HG03469 (cell line): ENCODE data around the gene TTK.
"Not testable (repeated sequence)": the region's sequence is repeated elsewhere in the genome, so short reads cannot be mapped to it uniquely, and the experiment has no call there.

Experiments used
- ATAC-seq: cut with Tn5 transposase; IDR thresholded peaks from one replicate; pipeline ENCODE4 v1.9.1; 2021; ENCODE audit warnings: mild to moderate bottlenecking, moderate library complexity, moderate number of reproducible peaks; ENCODE audit not compliant: unreplicated experiment

The TTK gene

GRCh38 chr6:80021131-80021530 lies 16.7 kb downstream of the TTK start:
- ATAC-seq = no peak

DNA sequence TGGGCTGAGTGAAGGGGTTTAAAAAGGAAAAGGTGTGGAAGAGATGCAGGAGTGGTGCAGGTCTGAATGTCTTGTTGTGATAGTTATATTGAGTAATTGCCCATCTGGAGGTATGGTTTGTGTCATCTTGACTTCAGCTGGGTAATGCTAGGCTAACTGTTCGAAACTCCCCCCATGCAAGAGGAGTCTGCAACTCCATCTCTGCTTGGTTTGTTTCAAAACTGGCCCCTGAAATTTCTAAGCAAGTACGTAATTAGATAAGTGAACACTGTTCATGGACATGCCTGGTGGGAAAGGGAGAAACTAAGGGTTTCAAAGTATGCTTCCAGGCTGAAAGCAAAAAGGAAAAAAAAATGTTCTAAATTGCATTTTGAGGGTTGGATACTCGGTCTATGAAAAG lies 17.1 kb downstream of the TTK start:
- ATAC-seq = no peak

GRCh38 chr6:80022803-80023202 lies 18.4 kb downstream of the TTK start:
- no peak for ATAC-seq

DNA sequence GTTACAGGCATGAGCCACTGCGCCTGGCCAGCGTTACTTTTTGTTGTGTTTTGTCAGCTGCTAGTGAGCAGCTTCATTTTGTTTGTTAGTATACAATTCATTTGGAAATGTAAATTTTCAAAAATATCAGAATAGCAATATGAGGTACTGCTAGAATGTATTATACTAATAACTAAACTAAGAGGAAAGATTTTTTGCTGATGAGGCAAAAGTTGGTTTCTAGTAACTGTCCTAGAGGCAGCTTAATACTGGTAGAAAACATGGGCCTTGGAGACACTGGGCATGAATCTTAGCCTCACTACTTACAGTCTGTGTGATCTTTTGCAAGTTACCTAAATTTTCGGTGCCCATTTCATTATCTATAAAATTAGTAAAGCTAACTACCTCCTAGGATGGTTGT lies 24.1 kb downstream of the TTK start:
- no peak for ATAC-seq

DNA sequence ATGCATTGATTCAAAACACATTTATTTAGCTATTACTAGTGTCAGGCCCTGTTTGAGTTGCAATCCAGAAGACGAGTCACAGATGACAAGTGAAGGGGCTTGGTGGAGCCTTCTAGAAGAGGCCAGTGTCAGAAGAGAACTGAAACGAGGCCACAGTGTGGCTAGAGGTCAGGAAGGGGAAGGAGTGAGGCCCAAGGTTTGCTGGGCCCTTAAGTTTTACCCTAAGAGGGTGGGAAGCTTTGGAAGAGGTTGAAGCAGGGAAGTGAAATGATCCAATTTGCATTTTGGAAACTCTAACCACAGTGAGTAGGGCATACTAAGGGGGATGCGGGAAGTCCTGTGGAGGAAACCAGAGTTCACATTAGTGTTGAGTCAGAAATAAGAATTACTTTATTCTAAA lies 25.0 kb downstream of the TTK start:
- ATAC-seq = peak; percentile 67

- not testable (repeated sequence) for ATAC-seq
Measured at GRCh38 chr6:80048220-80048619, 43.8 kb downstream of the TTK start.

GRCh38 chr6:80060774-80061173 lies 56.3 kb downstream of the TTK start:
- ATAC-seq = no peak

DNA sequence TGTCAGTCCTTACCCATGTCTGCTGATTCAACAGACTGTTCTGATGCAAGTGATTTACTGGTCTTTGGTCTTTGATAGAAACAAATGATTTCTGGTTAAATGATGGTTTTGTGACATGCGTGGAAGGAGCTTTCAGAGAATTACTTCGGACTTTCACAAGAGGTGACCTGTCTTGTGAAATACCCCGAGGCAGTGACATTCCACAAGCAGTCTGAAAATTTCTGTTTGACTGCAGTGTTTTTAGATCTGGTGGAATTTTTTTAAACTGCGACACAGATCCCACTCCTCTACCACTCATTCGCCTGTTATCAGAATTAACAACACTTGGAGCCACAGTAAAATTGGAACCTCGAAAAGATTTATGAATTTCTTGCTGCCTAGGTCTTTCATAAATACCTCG lies 63.7 kb downstream of the TTK start:
- not testable (repeated sequence) for ATAC-seq

- ATAC-seq = not testable (repeated sequence)
Measured at GRCh38 chr6:80070431-80070830, 66.0 kb downstream of the TTK start.

DNA sequence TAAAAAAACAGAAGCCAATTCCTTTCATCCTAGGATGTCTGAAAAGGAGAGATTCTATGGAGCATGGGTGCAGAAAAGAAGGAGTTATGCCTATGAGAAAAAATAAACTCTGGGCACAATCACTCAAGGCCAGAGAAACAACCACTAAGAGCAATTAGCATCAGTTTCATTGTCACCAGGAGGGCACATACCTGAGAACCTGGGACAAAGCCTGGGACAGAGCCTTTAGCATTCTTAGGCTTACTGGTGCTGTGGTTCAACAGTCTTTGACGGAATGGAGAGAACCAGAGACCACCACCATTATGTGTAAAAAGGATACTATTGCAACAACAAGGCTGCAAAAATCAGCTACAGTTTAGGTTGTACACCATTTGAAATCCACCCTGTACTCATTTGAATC lies 72.6 kb downstream of the TTK start:
- ATAC-seq = no peak

DNA sequence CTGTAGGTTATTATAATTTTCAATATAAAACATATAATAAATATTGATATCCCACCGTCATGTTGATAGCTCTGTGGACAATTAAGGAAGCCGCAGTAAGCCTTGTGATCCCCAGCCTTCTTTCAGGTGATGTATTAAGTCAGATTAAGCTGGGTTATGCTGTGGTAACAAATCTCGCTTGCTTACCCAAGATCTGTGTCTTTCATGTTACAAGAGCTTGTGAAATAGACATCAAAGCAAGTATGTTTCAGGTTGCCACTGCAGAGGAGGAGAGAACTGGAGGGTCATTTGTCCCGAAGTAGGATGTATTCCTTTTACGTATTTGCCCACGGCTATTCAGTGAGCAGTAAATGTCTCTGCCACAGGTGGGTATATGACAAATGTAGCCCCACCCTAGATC lies 84.2 kb downstream of the TTK start:
- ATAC-seq = no peak

DNA sequence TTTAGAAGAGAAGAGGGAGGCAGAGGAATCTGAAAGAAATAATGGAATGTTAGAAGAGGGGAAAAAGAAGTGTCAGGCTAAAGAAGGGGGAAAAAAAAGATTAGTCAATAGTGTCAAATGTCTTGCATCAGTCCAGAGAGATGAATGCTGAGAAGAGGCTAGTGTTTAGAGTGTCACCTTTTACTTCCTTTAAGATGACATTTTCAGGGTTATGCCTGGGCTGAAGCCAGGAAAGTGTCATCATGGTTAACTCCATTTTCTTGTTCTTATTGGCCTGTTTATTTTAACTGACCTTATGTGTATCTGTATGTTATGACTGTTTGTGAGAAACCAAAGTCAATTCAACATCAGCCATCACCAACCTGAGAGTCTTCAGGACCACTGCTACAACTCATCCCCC lies 87.1 kb downstream of the TTK start:
- ATAC-seq = no peak
